Fibroblast of the aortic adventitia (primary cell): ENCODE data around the gene TTC32. TPM values are rescaled to one million over a fixed set of nuclear protein-coding genes. Genes with fewer than 3 reads are reported as not detected.
"Not testable (repeated sequence)": the region's sequence is repeated elsewhere in the genome, so short reads cannot be mapped to it uniquely, and the experiment has no call there.

Experiments used
- DNase-seq: peaks from one replicate; pipeline ENCODE4 v3.0.0-alpha.2; 2010; ENCODE audit warnings: low read depth
- H3K4me3 ChIP-seq: 2 replicates; pipeline ENCODE4 v1.5.1; 2011; ENCODE audit warnings: low read depth, mild to moderate bottlenecking, control low read depth, low read length, moderate library complexity
- CTCF ChIP-seq: IDR thresholded peaks from 2 replicates; pipeline ENCODE4 v1.5.1; 2011; ENCODE audit warnings: mild to moderate bottlenecking, low read length, control low read depth, inconsistent platforms; ENCODE audit not compliant: insufficient read depth
- total RNA-seq: library from RNA; depleted of rRNA; stranded (reverse); fragments of >200 nt; gene quantifications from 2 replicates; pipeline ENCODE4 v1.2.3, GENCODE V29; 2012; ENCODE audit warnings: low replicate concordance

Gene TTC32
- total RNA-seq, 1 donor = 9.3 TPM

DNA sequence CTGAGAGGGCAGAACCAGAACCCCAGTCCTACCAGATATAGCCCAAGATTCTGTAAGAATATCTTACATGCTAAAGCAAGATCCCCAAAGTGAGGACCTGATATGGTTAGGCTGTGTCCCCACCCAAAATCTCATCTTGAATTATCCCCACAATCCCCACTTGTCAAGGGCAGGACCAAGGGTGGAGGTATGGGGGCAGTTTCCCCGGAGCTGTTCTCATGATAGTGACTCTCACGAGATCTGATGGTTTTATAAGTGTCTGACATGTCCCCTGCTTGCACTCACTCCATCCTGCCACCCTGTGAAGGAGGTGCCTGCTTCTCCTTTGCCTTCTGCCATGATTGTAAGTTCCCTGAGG is 19.9 kb downstream of the TTC32 start:
- DNase-seq = no peak
- H3K4me3 ChIP-seq = no peak overlapping the region
- TF ChIP-seq CTCF = no peak

DNA sequence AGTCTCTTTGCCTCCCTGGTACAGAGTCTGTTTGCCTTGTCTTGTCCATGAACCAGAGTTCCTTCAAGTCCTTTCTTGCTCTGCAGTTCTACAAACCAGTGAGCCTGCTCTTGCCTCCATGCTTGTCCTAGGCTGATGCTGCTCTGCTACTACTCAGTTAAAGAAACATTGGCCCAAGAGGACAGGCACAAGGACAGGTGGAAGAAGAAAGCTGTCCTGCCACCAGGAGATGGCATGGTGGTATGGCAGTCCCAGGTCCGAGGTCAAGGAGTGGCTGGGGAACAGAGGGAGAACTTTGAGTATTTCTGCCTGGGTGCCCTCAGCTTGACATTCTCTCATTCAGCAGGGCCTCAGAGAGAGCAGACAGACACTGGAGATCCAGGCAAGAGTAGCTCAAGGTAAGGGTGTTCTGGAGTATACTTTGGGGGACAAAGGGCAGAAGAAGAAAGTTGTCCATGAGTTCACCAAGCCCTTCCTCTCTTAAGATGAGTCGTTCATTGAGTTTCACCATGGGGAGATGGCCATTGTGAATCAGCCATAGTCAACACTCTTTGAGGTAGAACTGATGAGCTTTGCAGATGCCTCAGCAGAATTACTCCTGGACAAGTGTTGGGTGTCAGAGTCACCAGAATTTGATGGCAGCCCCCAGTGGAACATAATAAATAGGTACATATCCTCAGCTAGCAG is 20.4 kb downstream of the TTC32 start:
- H3K4me3 ChIP-seq = no peak overlapping the region
- DNase-seq = no peak
- TF ChIP-seq CTCF = no peak

DNA sequence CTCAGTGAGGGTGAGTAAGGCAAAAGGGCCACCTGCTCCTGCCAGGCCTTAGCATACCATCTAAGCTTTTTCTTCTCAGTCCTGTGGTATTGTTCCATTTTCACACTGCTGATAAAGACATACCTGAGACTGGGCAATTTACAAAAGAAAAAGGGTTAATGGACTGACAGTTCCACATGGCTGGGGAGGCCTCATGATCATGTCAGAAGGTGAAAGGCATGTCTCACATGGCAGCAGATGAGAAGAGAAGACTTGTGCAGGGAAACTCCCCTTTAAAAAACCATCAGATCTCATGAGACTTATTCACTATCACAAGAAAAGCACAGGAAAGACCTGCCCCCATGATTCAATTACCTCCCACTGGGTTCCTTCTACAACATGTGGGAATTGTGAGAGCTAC is 21.6 kb downstream of the TTC32 start:
- DNase-seq, H3K4me3 ChIP-seq: not testable (repeated sequence)

DNA sequence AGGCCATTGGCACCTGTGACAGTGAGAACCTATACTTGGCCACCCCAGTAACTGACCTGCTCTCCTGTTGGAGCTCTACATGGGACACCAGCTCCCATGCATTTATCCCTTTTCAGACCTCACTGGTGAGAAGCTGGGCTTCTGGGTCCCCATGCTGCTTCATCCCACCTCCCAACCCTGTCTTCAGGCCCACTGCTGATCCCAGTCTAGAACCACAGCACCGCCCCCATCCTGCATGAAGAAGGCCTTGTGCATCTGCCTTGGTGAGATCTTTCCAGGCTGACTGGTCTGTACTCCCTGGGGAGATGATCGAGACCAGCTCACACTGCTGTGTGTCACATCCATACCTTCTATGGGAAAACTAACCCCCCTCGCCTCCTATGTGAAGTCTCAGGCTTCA is 22.7 kb downstream of the TTC32 start:
- DNase-seq = no peak
- no peak overlapping the region for H3K4me3 ChIP-seq
- no peak for TF ChIP-seq CTCF

DNA sequence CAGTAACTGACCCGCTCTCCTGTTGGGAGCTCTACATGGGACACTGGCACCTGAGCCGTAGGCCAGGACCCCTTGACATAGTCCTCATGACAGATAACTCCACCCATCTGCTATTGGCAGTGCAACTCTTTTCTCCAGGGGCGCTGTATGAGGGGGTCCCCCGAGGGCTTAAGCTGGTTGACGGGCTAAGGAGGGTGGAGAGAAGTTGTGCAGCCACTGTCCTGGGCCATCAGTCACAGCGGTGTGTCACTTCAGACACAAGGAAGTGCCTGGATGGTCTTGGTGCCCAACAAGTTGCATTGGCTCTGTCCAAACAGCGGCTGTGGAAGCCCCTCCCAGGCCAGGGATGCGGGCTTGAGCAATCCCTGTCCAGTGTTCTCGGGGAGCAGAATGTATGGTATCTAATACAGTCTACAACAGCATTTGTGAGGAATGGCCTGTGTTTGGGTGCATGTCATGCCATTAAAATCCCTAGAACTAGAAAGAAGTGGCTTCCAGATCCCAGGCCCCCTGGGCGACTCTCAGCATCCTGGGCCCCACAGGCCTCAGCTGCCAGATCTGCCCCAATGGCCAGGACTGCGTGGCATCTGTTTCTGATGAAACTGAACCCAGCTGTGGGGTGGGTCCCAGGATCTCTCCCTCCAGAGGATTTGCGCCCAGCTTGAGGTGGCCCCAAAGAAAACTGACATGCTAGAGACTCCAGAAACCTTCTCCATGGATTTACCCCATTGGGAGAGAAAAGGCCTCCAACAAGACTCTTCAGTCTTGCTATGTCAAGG is 23.3 kb downstream of the TTC32 start:
- no peak overlapping the region for H3K4me3 ChIP-seq
- no peak for TF ChIP-seq CTCF
- no peak for DNase-seq

- no peak for TF ChIP-seq CTCF
- no peak for DNase-seq
- no peak overlapping the region for H3K4me3 ChIP-seq
Observed at GRCh38 chr2:19876751-19877150, 25.0 kb downstream of the TTC32 start.

GRCh38 chr2:19875280-19875679 is 26.5 kb downstream of the TTC32 start:
- TF ChIP-seq CTCF = no peak
- no peak for DNase-seq
- H3K4me3 ChIP-seq = no peak overlapping the region
